Mesenchymal stem cell (in vitro differentiated cells and primary cell): ENCODE data around the gene MBP.

ENCODE experiments used
- DNase-seq: peaks from one replicate; pipeline ENCODE4 v3.0.0-alpha.2; 2013
- H2AFZ ChIP-seq: one replicate; pipeline ENCODE4 v1.6.1; 2013; ENCODE audit warnings: low read depth, mild to moderate bottlenecking, control low read depth, inconsistent platforms, low read length, moderate library complexity
- H2AK5ac ChIP-seq: 2 replicates; pipeline ENCODE4 v1.6.1; 2013; ENCODE audit warnings: low read length, moderate library complexity, mild to moderate bottlenecking, inconsistent platforms; ENCODE audit not compliant: severe bottlenecking
- H2BK120ac ChIP-seq: one replicate; pipeline ENCODE4 v1.6.1; 2013; ENCODE audit warnings: low read depth, mild to moderate bottlenecking, inconsistent platforms, low read length, moderate library complexity
- H2BK12ac ChIP-seq, 2 experiments: one replicate each; pipeline ENCODE4 v1.6.1; 2013; ENCODE audit warnings: inconsistent platforms in 2 of 2, low read length in 2 of 2, mild to moderate bottlenecking in 2 of 2, moderate library complexity in 2 of 2, control low read depth in 1 of 2
- H2BK15ac ChIP-seq: one replicate; pipeline ENCODE4 v1.6.1; 2013; ENCODE audit warnings: mild to moderate bottlenecking, low read depth, inconsistent platforms; ENCODE audit not compliant: poor library complexity, severe bottlenecking
- H2BK5ac ChIP-seq: 2 replicates; pipeline ENCODE4 v1.6.1; 2013; ENCODE audit warnings: low read depth, mild to moderate bottlenecking, low read length, control low read depth, inconsistent platforms; ENCODE audit not compliant: poor library complexity, severe bottlenecking
- H3K14ac ChIP-seq, 2 experiments: one replicate each; pipeline ENCODE4 v1.6.1; 2013; ENCODE audit warnings: inconsistent platforms in 2 of 2, low read length in 2 of 2, control low read depth in 1 of 2, mild to moderate bottlenecking in 1 of 2, moderate library complexity in 1 of 2
- H3K18ac ChIP-seq, 2 experiments: one replicate each; pipeline ENCODE4 v1.6.1; 2013; ENCODE audit warnings: inconsistent platforms in 2 of 2, low read length in 2 of 2, control low read depth in 1 of 2, low read depth in 1 of 2, mild to moderate bottlenecking in 1 of 2
- H3K23ac ChIP-seq, 2 experiments: one replicate each; pipeline ENCODE4 v1.6.1; 2013; ENCODE audit warnings: inconsistent platforms in 2 of 2, low read length in 2 of 2, mild to moderate bottlenecking in 2 of 2, moderate library complexity in 2 of 2, control low read depth in 1 of 2
- H3K27ac ChIP-seq: 2 replicates; pipeline ENCODE4 v1.5.1; 2013; ENCODE audit warnings: mild to moderate bottlenecking, moderate library complexity, low read length, control low read depth, inconsistent platforms; ENCODE audit not compliant: poor library complexity, severe bottlenecking
- H3K27me3 ChIP-seq, 2 experiments: 2 replicates each; pipeline versions ENCODE4 v1.6.1 to v1.7.0; 2013; ENCODE audit warnings: low read length in 2 of 2, mild to moderate bottlenecking in 2 of 2, moderate library complexity in 2 of 2, control low read depth in 1 of 2, inconsistent platforms in 1 of 2; ENCODE audit not compliant: control insufficient read depth in 1 of 2, insufficient read depth in 1 of 2
- H3K36me3 ChIP-seq, 2 experiments: 2 replicates each; pipeline versions ENCODE4 v1.6.1 to v1.7.0; 2013; ENCODE audit warnings: low read length in 2 of 2, control low read depth in 1 of 2, inconsistent platforms in 1 of 2, low read depth in 1 of 2, mild to moderate bottlenecking in 1 of 2; ENCODE audit not compliant: insufficient read depth in 2 of 2, control insufficient read depth in 1 of 2
- H3K4ac ChIP-seq, 2 experiments: one replicate each; pipeline ENCODE4 v1.6.1; 2013; ENCODE audit warnings: inconsistent platforms in 2 of 2, low read length in 2 of 2, mild to moderate bottlenecking in 2 of 2, moderate library complexity in 2 of 2, control low read depth in 1 of 2, low read depth in 1 of 2
- H3K4me1 ChIP-seq: 2 replicates; pipeline ENCODE4 v1.6.1; 2013; ENCODE audit warnings: low read depth, low read length, control low read depth; ENCODE audit not compliant: control insufficient read depth, insufficient read depth
- H3K4me2 ChIP-seq: 2 replicates; pipeline ENCODE4 v1.6.1; 2013; ENCODE audit warnings: low read length, mild to moderate bottlenecking, inconsistent platforms; ENCODE audit not compliant: poor library complexity, severe bottlenecking
- H3K4me3 ChIP-seq, 2 experiments: 2 replicates each; pipeline versions ENCODE4 v1.5.1 to v1.7.0; 2013; ENCODE audit warnings: low read length in 2 of 2, mild to moderate bottlenecking in 2 of 2, control low read depth in 1 of 2, low read depth in 1 of 2; ENCODE audit not compliant: insufficient read depth in 1 of 2
- H3K79me1 ChIP-seq: replicated peaks from 2 replicates; pipeline ENCODE4 v1.6.1; 2013; ENCODE audit warnings: mild to moderate bottlenecking, control low read depth, low read length, inconsistent platforms; ENCODE audit not compliant: poor library complexity, severe bottlenecking
- H3K9ac ChIP-seq: 2 replicates; pipeline ENCODE4 v1.7.0; 2013; ENCODE audit warnings: mild to moderate bottlenecking, low read length, moderate library complexity
- H3K9me3 ChIP-seq: 2 replicates; pipeline ENCODE4 v1.7.0; 2013; ENCODE audit warnings: mild to moderate bottlenecking, low read length; ENCODE audit not compliant: control insufficient read depth
- H4K8ac ChIP-seq: one replicate; pipeline ENCODE4 v1.6.1; 2013; ENCODE audit warnings: inconsistent platforms, mild to moderate bottlenecking, low read length, moderate library complexity
- H4K91ac ChIP-seq: one replicate; pipeline ENCODE4 v1.6.1; 2013; ENCODE audit warnings: mild to moderate bottlenecking, low read length, inconsistent platforms
- WGBS: methylation state at CpG from one replicate; pipeline ENCODE4 v1.1.7; 2013; ENCODE audit warnings: mixed read lengths; 5-methylcytosine and 5-hydroxymethylcytosine counted together

Gene MBP

GRCh38 chr18:77077941-77078689 is 54.5 kb downstream of the MBP start:
- 68% methylated on average over 14 of the region's 16 CpGs for WGBS
- peak overlapping the region; percentile 25 for H2BK5ac ChIP-seq
- peaks cover 5 to 7% of the 10 kb centered on the region in 2 experiments for H3K36me3 ChIP-seq

DNA sequence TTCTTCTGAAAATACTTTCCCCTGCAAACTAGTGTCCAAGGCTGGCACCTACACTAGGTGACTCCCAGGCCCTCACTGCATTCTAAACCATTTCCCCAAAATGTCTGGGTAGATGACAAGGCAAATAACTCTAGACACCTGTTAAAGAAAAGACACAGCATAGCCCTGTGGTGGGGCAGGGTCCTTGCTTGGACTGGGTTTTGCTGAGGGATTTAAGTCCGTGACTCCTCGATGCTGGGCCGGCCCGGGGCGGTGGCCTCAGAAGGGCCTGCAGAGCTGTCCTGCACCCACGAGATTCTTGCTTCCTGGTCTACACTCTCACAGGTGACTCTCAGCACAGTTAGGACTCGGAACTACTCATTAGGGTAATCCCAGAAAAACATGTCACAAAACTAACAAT is 55.2 kb downstream of the MBP start:
- peaks cover 23% of the 10 kb centered on the region for H3K79me1 ChIP-seq
- H3K9me3 ChIP-seq: no peaks in the 10 kb centered on the region
- H3K4me1 ChIP-seq: peaks cover 24% of the 10 kb centered on the region
- peak overlapping the region in 1 of 2 experiments; percentile 23 for H3K18ac ChIP-seq
- no peak overlapping the region for H3K14ac ChIP-seq
- no peak overlapping the region for H2BK120ac ChIP-seq
- H3K4ac ChIP-seq: no peak overlapping the region
- H3K4me2 ChIP-seq: no peak overlapping the region
- no peak overlapping the region for H4K91ac ChIP-seq
- H3K4me3 ChIP-seq: no peak overlapping the region
- no peak overlapping the region for H2BK15ac ChIP-seq
- no peak overlapping the region for H3K9ac ChIP-seq
- WGBS: 96% methylated on average over 6 of the region's 7 CpGs
- no peaks in the 10 kb centered on the region for H3K27me3 ChIP-seq
- no peak overlapping the region for H4K8ac ChIP-seq
- no peak overlapping the region for H3K27ac ChIP-seq
- no peak overlapping the region for H2AFZ ChIP-seq
- peak overlapping the region in 1 of 2 experiments; percentile 29 for H2BK12ac ChIP-seq
- DNase-seq: no peak
- no peak overlapping the region for H2BK5ac ChIP-seq
- peaks cover 5 to 7% of the 10 kb centered on the region in 2 experiments for H3K36me3 ChIP-seq
- no peak overlapping the region for H3K23ac ChIP-seq
- peak overlapping the region; percentile 8 for H2AK5ac ChIP-seq

More at GRCh38 chr18:77077941-77078689, 54.5 kb downstream of the MBP start:
- H4K8ac ChIP-seq: peak overlapping the region; percentile 2
- no peak overlapping the region for H2AFZ ChIP-seq
- no peak overlapping the region for H4K91ac ChIP-seq
- peaks cover 21% of the 10 kb centered on the region for H3K79me1 ChIP-seq
- no peak overlapping the region for H3K4ac ChIP-seq
- peak; percentile 75 for DNase-seq
- no peak overlapping the region for H3K4me3 ChIP-seq
- H2BK120ac ChIP-seq: no peak overlapping the region
- H3K23ac ChIP-seq: no peak overlapping the region
- peaks cover 20% of the 10 kb centered on the region for H3K4me1 ChIP-seq
- peak overlapping the region; percentile 15 for H2BK15ac ChIP-seq
- H3K27me3 ChIP-seq: no peaks in the 10 kb centered on the region
- no peaks in the 10 kb centered on the region for H3K9me3 ChIP-seq
- peak overlapping the region in 1 of 2 experiments; percentile 9 for H3K14ac ChIP-seq
- H3K4me2 ChIP-seq: no peak overlapping the region
- H3K27ac ChIP-seq: peak overlapping the region; percentile 45
- peak overlapping the region in 1 of 2 experiments; percentile 17 for H2BK12ac ChIP-seq
- peak overlapping the region in 1 of 2 experiments; percentile 13 for H3K18ac ChIP-seq
- H2AK5ac ChIP-seq: peak overlapping the region; percentile 40
- peak overlapping the region; percentile 34 for H3K9ac ChIP-seq

- Histone ChIP-seq H3K4ac (no peak overlapping the region), H3K36me3 (peaks cover 5 to 7% of the 10 kb centered on the region in 2 experiments), H2BK120ac (no peak overlapping the region), H4K8ac (no peak overlapping the region), H2BK15ac (no peak overlapping the region), H3K27me3 (no peaks in the 10 kb centered on the region), H3K23ac (no peak overlapping the region), H3K4me2 (no peak overlapping the region), H4K91ac (peak overlapping the region; percentile 18), H3K27ac (no peak overlapping the region), H2BK5ac (no peak overlapping the region), H3K14ac (no peak overlapping the region), H3K79me1 (peaks cover 23% of the 10 kb centered on the region), H3K9me3 (no peaks in the 10 kb centered on the region), H3K4me1 (peaks cover 28% of the 10 kb centered on the region), H2AFZ (no peak overlapping the region), H3K4me3 (no peak overlapping the region), H2AK5ac (no peak overlapping the region), H3K18ac (no peak overlapping the region), H2BK12ac (no peak overlapping the region), H3K9ac (no peak overlapping the region)
- DNase-seq: no peak
- 85% methylated on average over 9 of the region's 9 CpGs for WGBS
Measured at GRCh38 chr18:77076111-77076510, 56.5 kb downstream of the MBP start.

DNA sequence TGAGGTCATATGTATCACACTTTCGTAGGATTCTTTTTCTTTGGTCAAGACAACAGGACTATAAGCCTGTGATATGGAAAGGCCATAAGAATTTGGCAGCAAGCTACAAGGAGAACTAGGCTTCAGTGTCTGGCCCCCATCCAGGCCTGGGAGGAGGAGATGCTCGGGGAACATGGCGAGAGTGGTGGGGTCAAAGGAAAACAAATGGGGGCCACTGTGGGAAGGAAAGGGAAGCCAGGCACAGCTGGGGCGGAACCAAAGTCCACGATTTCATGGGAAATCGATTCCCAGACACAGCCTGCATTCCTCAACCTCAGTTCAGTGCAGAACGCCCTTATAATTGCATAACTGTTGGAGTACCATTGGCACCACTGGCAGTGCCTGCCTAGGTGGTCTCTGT is 58.2 kb downstream of the MBP start:
- peaks cover 32% of the 10 kb centered on the region for H3K4me1 ChIP-seq
- H3K79me1 ChIP-seq: peaks cover 30% of the 10 kb centered on the region
- no peak overlapping the region for H2BK15ac ChIP-seq
- H2BK12ac ChIP-seq: peak overlapping the region; percentile 22 to 31
- peak overlapping the region in 1 of 2 experiments; percentile 9 for H3K4me3 ChIP-seq
- H4K8ac ChIP-seq: no peak overlapping the region
- H3K27ac ChIP-seq: no peak overlapping the region
- H2BK5ac ChIP-seq: no peak overlapping the region
- H2AFZ ChIP-seq: no peak overlapping the region
- no peak for DNase-seq
- H2AK5ac ChIP-seq: no peak overlapping the region
- H3K23ac ChIP-seq: no peak overlapping the region
- H3K4me2 ChIP-seq: no peak overlapping the region
- no peaks in the 10 kb centered on the region for H3K27me3 ChIP-seq
- no peak overlapping the region for H2BK120ac ChIP-seq
- no peaks in the 10 kb centered on the region for H3K9me3 ChIP-seq
- H3K36me3 ChIP-seq: peaks cover 5 to 14% of the 10 kb centered on the region in 2 experiments
- H3K14ac ChIP-seq: no peak overlapping the region
- 97% methylated on average over 7 of the region's 7 CpGs for WGBS
- no peak overlapping the region for H3K18ac ChIP-seq
- H3K9ac ChIP-seq: no peak overlapping the region
- H3K4ac ChIP-seq: peak overlapping the region in 1 of 2 experiments; percentile 36
- H4K91ac ChIP-seq: no peak overlapping the region
